ENCODE data around the gene MCUR1. TPM values are rescaled to one million over a fixed set of nuclear protein-coding genes. Genes with fewer than 3 reads are reported as not detected.

MCUR1 gene
- polyA plus RNA-seq, 2 of the 4 experiments (the other 2 are of a cell fraction), result 11.6 to 15.6 TPM

GRCh38 chr6:13846841-13847240 lies 32.5 kb upstream of the MCUR1 start:
- ATAC-seq (peak in 1 of 2 experiments; percentile 60; a peak in 3 of 6 replicates), FAIRE-seq (no peak), DNase-seq (ENCODE audit: low read depth in 1 of 2, low spot score in 1 of 2) (peak; percentile 9 to 17)
- ChIA-PET CTCF (no interaction called here), POLR2A (no interaction called here)
- 71% methylated on average over 13 of the region's 13 CpGs for WGBS (ENCODE audit: missing lambda C conversion rate)
- no peak overlapping the region for H3K27ac ChIP-seq
- no peaks in the 10 kb centered on the region for H3K9me3 ChIP-seq
- TF ChIP-seq REST (IDR thresholded peaks at IDR 0.05) (no peak), RNF2 (IDR thresholded peaks at IDR 0.05; ENCODE audit: borderline replicate concordance, low read depth) (no peak), SMC3 (IDR thresholded peaks at IDR 0.05) (no peak), POLR2AphosphoS2 (conservative IDR thresholded peaks at IDR 0.05; ENCODE audit: low read length) (no peak), CBX8 (IDR thresholded peaks at IDR 0.05) (no peak), KDM5A (IDR thresholded peaks at IDR 0.05) (no peak), EHF (CRISPR knock-in tag; IDR thresholded peaks at IDR 0.05) (no peak), FOSB (CRISPR knock-in tag; IDR thresholded peaks at IDR 0.05) (no peak), CBX2 (IDR thresholded peaks at IDR 0.05; ENCODE audit: borderline replicate concordance, low read depth) (no peak), ZSCAN20 (CRISPR knock-in tag; IDR thresholded peaks at IDR 0.05) (no peak), ZNF302 (CRISPR knock-in tag; IDR thresholded peaks at IDR 0.05) (no peak), ZFP36 (IDR thresholded peaks at IDR 0.05; ENCODE audit: borderline replicate concordance, partially characterized antibody) (no peak), NPAS2 (CRISPR knock-in tag; IDR thresholded peaks at IDR 0.05; ENCODE audit: borderline replicate concordance) (no peak), FOXS1 (CRISPR knock-in tag; IDR thresholded peaks at IDR 0.05) (no peak), NFE2L2 (conservative IDR thresholded peaks at IDR 0.05; ENCODE audit: low read length) (no peak)
- no peak overlapping the region for H3K4me2 ChIP-seq
- 0 out of 3 replicates have a peak, but pooled peaks cover under 1% of the 10 kb centered on the region for H3K4me1 ChIP-seq
- no peak overlapping the region for H3K4me3 ChIP-seq

GRCh38 chr6:13841936-13842335 lies 27.6 kb upstream of the MCUR1 start:
- ChIA-PET CTCF (interaction anchor here (1.3 kb wide), 1 partner anchor 15 kb away, joined by 3 read pairs; no protein-coding TSS in a partner anchor), POLR2A (no interaction called here)
- Histone ChIP-seq H3K27ac (0 out of 6 replicates have a peak overlapping the region, but pooled peaks of 1 of the 2 experiments have one; percentile 41), H3K4me1 (0 out of 3 replicates have a peak, but pooled peaks cover 5% of the 10 kb centered on the region), H3K4me3 (no peak overlapping the region), H3K4me2 (no peak overlapping the region), H3K9me3 (no peaks in the 10 kb centered on the region)
- ATAC-seq (no peak), DNase-seq (ENCODE audit: low read depth in 1 of 2, low spot score in 1 of 2) (no peak), FAIRE-seq (no peak)
- 92% methylated on average over 4 of the region's 5 CpGs for WGBS (ENCODE audit: missing lambda C conversion rate)
- TF ChIP-seq BCL3 (IDR thresholded peaks at IDR 0.05) (no peak), MYC (IDR thresholded peaks at IDR 0.05; ENCODE audit: borderline replicate concordance, low read length) (no peak), CHD4 (IDR thresholded peaks at IDR 0.05; ENCODE audit: borderline replicate concordance) (no peak), CBX2 (IDR thresholded peaks at IDR 0.05; ENCODE audit: borderline replicate concordance, low read depth) (no peak), HDAC2 (IDR thresholded peaks at IDR 0.05) (no peak), ZC3H11A (IDR thresholded peaks at IDR 0.05) (no peak), BHLHE40 (IDR thresholded peaks at IDR 0.05; ENCODE audit: low read depth, low read length) (no peak), FOSB (CRISPR knock-in tag; IDR thresholded peaks at IDR 0.05) (no peak), PHF8 (IDR thresholded peaks at IDR 0.05; ENCODE audit: borderline replicate concordance, low read depth) (no peak), RCOR1 (IDR thresholded peaks at IDR 0.05; ENCODE audit: low read depth, low read length) (no peak), HMGXB4 (CRISPR knock-in tag; IDR thresholded peaks at IDR 0.05; ENCODE audit: borderline replicate concordance) (no peak), ELK1 (IDR thresholded peaks at IDR 0.05; ENCODE audit: low read depth, low read length) (no peak), NFE2L2 (conservative IDR thresholded peaks at IDR 0.05; ENCODE audit: low read length) (no peak), ATOH8 (CRISPR knock-in tag; IDR thresholded peaks at IDR 0.05; ENCODE audit: low read depth) (no peak)

All from A549 (cell line).